Activated CD8-positive, alpha-beta T cell treated with anti-CD3 and anti-CD28 coated beads, Interleukin-2, amount 10 ng/mL, durations not matched to agents 7 days and 5 days (primary cell): Measurements from ENCODE around the gene SIGLEC14. TPM values are rescaled to one million over a fixed set of nuclear protein-coding genes. Genes with fewer than 3 reads are reported as not detected.
"Not testable (repeated sequence)": the region's sequence is repeated elsewhere in the genome, so short reads cannot be mapped to it uniquely, and the experiment has no call there.

Experiments used
- ATAC-seq: fragments of 150-1000 bp; cut with Tn5 transposase; one replicate; pipeline ENCODE4 v1.10.0; 2021; ENCODE audit warnings: moderate library complexity
- CTCF ChIA-PET: fragments of 350-600 bp; sonication (Branson Sonifier 250); formaldehyde crosslinking; loops from one replicate; lab custom pipeline; 2021; ENCODE audit warnings: antibody characterized with exemption; lab: Charles Lee
- POLR2A ChIA-PET: fragments of 350-600 bp; sonication (Branson Sonifier 250); formaldehyde crosslinking; loops from one replicate; lab custom pipeline; 2021; ENCODE audit warnings: antibody characterized with exemption; lab: Charles Lee
- DNase-seq: peaks from one replicate; pipeline ENCODE4 v3.0.0-alpha.2; 2020
- H3K27ac Mint-ChIP-seq: one replicate; pipeline ENCODE4 v1.8.0; 2021; ENCODE audit warnings: mild to moderate bottlenecking, mixed read lengths
- H3K27me3 Mint-ChIP-seq: one replicate; pipeline ENCODE4 v1.8.0; 2021; ENCODE audit warnings: low read depth, mixed read lengths
- H3K36me3 Mint-ChIP-seq: one replicate; pipeline ENCODE4 v1.8.0; 2021; ENCODE audit warnings: low read depth, mixed read lengths
- H3K4me1 Mint-ChIP-seq: one replicate; pipeline ENCODE4 v1.8.0; 2021; ENCODE audit warnings: low read depth, mixed read lengths
- H3K4me3 Mint-ChIP-seq: one replicate; pipeline ENCODE4 v1.8.0; 2021; ENCODE audit warnings: mild to moderate bottlenecking, mixed read lengths
- H3K9me3 Mint-ChIP-seq: one replicate; pipeline ENCODE4 v1.8.0; 2022; ENCODE audit warnings: mixed read lengths; ENCODE audit not compliant: insufficient read depth
- total RNA-seq, 2 experiments: library from RNA; stranded (reverse); gene quantifications; one replicate each; pipeline ENCODE4 v1.2.3, GENCODE V29; 2021

Gene SIGLEC14, protein sequence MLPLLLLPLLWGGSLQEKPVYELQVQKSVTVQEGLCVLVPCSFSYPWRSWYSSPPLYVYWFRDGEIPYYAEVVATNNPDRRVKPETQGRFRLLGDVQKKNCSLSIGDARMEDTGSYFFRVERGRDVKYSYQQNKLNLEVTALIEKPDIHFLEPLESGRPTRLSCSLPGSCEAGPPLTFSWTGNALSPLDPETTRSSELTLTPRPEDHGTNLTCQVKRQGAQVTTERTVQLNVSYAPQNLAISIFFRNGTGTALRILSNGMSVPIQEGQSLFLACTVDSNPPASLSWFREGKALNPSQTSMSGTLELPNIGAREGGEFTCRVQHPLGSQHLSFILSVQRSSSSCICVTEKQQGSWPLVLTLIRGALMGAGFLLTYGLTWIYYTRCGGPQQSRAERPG
- not detected for total RNA-seq

DNA sequence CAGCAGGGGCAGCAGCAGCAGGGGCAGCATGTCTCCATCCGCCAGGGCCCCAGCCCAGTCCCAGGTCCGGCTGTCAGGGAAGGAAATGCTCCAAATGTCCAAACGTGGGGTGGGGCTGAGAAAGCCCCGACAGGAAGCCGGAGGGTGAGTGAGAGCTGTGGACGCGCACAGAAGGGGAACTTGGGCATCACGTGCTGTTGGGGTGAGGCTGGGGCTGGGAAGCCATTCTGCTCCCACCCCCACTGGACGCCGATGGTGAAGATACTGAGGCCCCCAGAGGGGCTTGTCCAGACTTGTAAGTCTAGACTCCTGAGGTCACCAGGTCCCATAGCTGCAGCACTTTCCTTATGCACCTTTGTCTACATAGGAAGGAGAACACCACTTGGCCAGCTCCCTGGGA lies at the start of gene SIGLEC14:
Gene SIGLEC14, minus strand, starts transcription at position 96 of the 400 bp plus-strand sequence. Its CDS starts 66 bp downstream, at position 30.
- POLR2A ChIA-PET, H3K27ac Mint-ChIP-seq, H3K9me3 Mint-ChIP-seq, H3K36me3 Mint-ChIP-seq, ATAC-seq, H3K4me3 Mint-ChIP-seq, H3K4me1 Mint-ChIP-seq, DNase-seq: not testable (repeated sequence)
- H3K27me3 Mint-ChIP-seq = peaks cover 15% of the 10 kb centered on the region
- CTCF ChIA-PET = interaction anchor here (0.9 kb wide), 1 partner anchor 10 kb away, joined by 3 read pairs; no protein-coding TSS in a partner anchor

DNA sequence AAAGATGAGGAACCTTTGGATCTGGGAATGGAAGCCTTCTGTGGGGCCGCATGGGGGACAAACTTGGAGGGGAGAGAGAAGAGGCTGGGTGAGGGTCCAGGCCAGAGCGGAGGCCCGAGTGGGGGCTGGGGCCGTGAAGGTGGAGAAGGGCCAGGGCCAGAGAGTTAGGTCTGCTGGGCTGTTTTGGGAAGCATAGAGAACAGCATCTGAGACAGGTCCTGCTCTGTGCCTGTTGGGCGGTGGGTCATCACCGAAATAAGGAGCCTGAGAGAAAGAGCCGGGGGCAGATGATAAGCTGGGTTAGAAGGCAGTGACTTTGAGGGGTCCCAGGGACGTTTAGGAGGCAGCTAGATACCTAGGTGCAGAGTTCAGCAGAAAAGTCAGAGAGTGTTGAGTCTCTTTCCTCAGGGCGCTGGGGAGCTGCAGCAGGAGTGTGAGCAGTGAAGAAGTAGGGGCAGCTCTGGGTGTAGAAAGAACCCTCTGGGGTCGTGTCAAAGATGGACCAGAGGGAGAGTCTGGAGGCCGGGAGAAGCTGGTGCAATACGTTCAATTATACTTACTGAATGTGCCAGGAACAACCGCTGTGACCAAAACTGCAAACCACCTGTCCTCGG lies 49.2 kb upstream of the SIGLEC14 start:
- Mint-ChIP-seq H3K4me1 (no peaks in the 10 kb centered on the region), H3K4me3 (no peak overlapping the region), H3K27me3 (peaks cover 4% of the 10 kb centered on the region), H3K27ac (no peak overlapping the region), H3K36me3 (no peaks in the 10 kb centered on the region), H3K9me3 (no peaks in the 10 kb centered on the region)
- DNase-seq (no peak), ATAC-seq (no peak)
- POLR2A ChIA-PET = no interaction called here
- CTCF ChIA-PET = no interaction called here

DNA sequence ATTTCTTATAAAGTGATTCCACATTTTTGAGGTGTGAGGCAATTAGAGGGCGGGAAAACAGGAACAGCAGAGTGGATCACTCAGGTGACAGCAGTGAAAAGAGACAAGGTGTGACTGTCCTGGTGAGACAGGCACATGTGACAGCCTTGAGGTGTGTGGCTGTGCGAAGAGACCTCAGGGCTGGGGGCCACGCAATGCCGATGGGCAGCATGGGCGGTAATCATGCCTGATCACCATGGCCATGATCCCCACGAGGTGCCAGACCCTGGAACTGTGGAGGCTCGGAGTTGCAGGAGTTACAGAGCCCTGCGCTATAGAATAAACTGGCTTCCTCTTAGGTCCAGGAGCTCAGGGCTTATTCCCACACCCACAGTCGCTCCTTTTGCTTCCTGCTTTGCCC lies 48.5 kb upstream of the SIGLEC14 start:
- Mint-ChIP-seq H3K4me3 (no peak overlapping the region), H3K36me3 (no peaks in the 10 kb centered on the region), H3K4me1 (peaks cover 2% of the 10 kb centered on the region), H3K27me3 (peaks cover 6% of the 10 kb centered on the region), H3K27ac (no peak overlapping the region), H3K9me3 (no peaks in the 10 kb centered on the region)
- ATAC-seq = no peak
- no peak for DNase-seq
- POLR2A ChIA-PET = no interaction called here
- CTCF ChIA-PET = no interaction called here

DNA sequence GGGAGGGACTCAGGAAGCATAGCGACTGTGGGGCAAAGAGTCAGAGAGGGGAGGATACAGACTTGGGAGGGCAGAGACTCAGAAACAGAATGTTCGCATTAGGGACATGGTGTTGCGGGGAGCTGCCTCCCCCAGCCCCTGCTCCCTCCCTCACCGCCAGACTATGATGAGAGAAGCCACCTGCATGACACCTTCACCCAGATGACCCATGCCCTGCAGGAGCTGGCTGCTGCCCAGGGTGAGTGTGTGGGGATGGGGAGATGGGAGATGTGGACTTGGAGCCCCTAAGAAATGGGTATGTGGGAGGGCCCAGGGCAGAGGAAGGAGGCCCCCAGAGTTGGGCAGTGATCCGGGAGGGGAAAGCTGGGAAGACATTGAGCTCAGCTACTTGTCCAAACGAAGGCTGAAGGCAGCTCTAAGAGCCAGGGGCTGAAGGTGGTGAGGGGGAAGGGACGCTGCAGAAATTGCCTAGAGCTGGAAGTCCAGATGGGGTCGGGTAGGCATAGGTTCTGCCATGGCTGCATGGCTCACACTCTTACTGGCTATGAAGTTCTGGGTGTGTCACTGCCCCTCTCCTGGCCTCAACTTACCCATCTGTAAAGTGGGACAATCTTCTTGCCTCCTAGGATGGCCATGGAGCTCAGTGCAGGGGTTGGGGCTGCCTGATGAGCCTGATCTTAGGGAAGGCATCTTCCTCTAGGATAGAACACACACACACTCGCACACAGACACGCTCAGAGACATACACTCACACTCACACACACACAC lies 47.9 kb upstream of the SIGLEC14 start:
- Mint-ChIP-seq H3K27me3 (peaks cover 6% of the 10 kb centered on the region), H3K4me1 (peaks cover 4% of the 10 kb centered on the region), H3K27ac (no peak overlapping the region), H3K4me3 (no peak overlapping the region), H3K36me3 (no peaks in the 10 kb centered on the region), H3K9me3 (no peaks in the 10 kb centered on the region)
- POLR2A ChIA-PET = no interaction called here
- CTCF ChIA-PET = no interaction called here
- no peak for ATAC-seq
- DNase-seq = no peak

DNA sequence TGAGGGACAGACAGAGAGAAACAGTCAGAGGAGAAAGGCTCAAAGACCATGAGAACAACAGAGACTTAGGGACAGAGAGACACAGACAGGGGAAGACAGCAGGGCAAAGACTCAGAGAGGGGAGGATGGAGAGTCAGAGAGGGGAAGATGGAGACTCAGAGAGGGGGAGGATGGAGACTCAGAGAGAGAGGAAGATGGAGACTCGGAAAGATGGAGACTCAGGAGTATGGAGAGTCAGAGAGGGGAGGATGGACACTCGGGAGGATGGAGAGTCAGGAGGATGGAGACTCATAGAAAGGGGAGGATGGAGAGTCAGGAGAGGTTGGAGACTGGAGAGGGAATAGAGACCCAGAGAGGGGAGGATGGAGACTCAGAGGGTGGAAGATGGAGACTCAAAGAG lies 47.2 kb upstream of the SIGLEC14 start:
- ChIA-PET POLR2A (no interaction called here), CTCF (no interaction called here)
- H3K27ac Mint-ChIP-seq = peak overlapping the region; percentile 5
- DNase-seq (no peak), ATAC-seq (no peak)
- no peak overlapping the region for H3K4me3 Mint-ChIP-seq
- H3K9me3 Mint-ChIP-seq = no peaks in the 10 kb centered on the region
- peaks cover 4% of the 10 kb centered on the region for H3K4me1 Mint-ChIP-seq
- peaks cover 6% of the 10 kb centered on the region for H3K27me3 Mint-ChIP-seq
- no peaks in the 10 kb centered on the region for H3K36me3 Mint-ChIP-seq

DNA sequence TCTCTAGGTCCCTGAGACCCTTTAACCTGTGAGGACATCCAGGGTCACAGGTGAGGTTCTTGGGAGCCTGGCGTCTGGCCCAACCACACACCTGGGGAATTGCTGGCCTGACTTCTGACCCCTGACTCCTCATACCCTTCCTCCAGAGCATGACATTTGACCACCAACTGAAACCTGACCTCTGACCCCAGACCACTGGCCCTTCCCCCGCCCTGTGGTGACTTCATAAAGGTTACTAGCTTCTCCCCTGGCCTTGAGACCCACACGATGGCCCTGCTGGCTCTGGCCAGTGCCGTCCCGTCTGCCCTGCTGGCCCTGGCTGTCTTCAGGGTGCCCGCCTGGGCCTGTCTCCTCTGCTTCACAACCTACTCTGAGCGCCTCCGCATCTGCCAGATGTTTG lies 46.6 kb upstream of the SIGLEC14 start, which contains the start of gene SPACA6:
Gene SPACA6, plus strand, starts transcription at position 71 of the 400 bp plus-strand sequence. Its CDS starts 197 bp downstream, at position 268.
- Mint-ChIP-seq H3K9me3 (no peaks in the 10 kb centered on the region), H3K27ac (peak within 1 kb of the TSS; percentile 5), H3K4me1 (peaks cover 7% of the 10 kb centered on the region), H3K36me3 (no peaks in the 10 kb centered on the region), H3K27me3 (peaks cover 12% of the 10 kb centered on the region), H3K4me3 (no peak within 1 kb of the TSS)
- DNase-seq (no peak), ATAC-seq (no peak)
- ChIA-PET CTCF (no interaction called here), POLR2A (interaction anchor here (0.7 kb wide), 1 partner anchor 11 kb away, joined by 3 read pairs; no protein-coding TSS in a partner anchor)

DNA sequence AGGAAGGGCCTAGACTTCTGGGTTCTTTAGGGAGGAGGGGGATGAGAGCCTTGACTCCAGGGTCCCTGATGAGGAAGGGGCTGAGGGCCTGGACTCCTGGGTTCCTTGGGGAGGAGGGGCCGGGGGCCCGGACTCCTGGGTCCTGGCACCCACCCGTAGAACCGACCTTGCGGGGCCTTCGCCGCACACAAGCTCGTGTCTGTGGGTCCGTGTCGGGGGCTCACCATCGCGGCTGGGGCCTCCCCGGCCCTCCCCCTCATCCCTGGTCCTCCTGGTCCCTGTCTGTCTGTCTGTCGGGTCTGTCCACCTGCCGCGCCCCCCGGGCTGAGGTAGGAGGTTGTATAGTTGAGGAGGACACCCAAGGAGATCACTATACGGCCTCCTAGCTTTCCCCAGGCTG lies 45.8 kb upstream of the SIGLEC14 start:
- ATAC-seq (no peak), DNase-seq (no peak)
- ChIA-PET POLR2A (no interaction called here), CTCF (no interaction called here)
- Mint-ChIP-seq H3K36me3 (no peaks in the 10 kb centered on the region), H3K27me3 (peaks cover 20% of the 10 kb centered on the region), H3K9me3 (no peaks in the 10 kb centered on the region), H3K4me1 (peaks cover 7% of the 10 kb centered on the region), H3K4me3 (no peak overlapping the region), H3K27ac (no peak overlapping the region)

DNA sequence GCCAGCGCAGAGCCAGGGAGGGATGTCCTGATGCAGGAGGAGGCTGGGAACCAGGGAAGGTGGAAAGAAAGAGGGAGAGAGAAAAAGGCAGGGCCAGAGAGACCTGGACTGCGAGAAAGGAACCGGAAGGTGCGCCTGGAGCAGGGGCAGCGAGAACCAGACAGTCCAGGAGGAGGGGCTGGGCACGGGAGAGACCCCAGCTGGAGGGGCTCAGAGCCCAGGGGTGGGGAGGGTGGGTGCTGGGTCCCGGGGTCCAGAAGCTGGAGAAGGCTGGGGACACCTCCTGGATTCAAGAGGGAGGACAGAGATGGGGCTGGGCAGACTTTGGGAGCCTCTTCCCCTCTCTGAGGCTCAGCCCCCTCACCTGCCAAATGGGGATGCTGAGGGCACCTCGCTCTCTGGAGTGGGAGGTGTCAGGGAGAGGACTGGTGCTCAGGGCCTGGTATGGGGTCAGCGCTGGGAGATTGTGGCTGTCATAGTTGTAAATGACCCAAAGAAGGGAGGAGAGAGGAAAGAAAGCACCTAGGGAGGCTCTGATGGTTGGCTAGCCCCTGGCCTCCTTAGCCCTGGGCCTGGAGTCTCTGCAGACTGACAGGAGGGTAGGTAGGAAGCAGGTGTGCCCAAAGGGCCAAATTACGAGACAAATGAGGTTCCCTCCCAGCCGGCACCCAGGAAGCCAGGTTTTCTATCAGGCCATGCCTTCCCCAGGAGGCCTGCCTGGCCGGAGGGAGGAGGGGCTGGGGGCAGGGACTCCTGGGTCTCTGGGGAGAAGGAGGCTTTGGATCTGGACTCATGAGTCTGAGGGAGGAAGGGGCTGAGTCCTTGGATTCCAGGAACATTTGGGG lies 45.2 kb upstream of the SIGLEC14 start:
- no peaks in the 10 kb centered on the region for H3K9me3 Mint-ChIP-seq
- H3K4me1 Mint-ChIP-seq = peaks cover 7% of the 10 kb centered on the region
- H3K27ac Mint-ChIP-seq = peak overlapping the region; percentile 61
- CTCF ChIA-PET = no interaction called here
- DNase-seq (no peak), ATAC-seq (no peak)
- H3K36me3 Mint-ChIP-seq = no peaks in the 10 kb centered on the region
- POLR2A ChIA-PET = no interaction called here
- H3K4me3 Mint-ChIP-seq = no peak overlapping the region
- H3K27me3 Mint-ChIP-seq = peaks cover 22% of the 10 kb centered on the region

DNA sequence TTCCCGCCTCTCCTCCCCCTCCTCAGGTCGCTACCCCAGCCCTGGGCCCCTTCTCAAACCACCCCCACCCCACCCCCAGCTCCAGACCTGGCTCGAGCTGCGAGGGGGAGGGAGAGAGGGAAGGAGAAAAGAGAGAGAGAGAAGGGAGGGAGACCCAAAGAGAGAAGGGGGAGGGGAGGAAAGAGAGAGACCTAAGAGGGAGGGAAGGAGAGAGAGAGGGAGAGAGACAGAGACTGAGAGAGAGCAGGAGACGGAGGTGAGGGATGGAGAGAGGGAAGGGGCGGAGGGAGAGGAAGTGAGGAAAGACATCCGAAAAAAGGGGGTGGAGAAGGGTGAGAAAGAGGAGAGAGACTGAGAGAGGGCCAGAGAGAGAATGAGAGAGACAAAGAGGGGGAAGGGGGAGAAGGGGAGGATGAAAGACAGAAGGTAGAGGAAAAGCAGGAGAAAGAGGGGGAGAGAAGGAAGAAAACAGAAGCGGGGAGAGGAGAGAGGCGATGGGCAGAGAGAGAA lies 44.5 kb upstream of the SIGLEC14 start:
- ATAC-seq = no peak
- Mint-ChIP-seq H3K36me3 (no peaks in the 10 kb centered on the region), H3K27me3 (peaks cover 22% of the 10 kb centered on the region), H3K27ac (peak overlapping the region; percentile 61), H3K4me1 (peaks cover 7% of the 10 kb centered on the region), H3K9me3 (no peaks in the 10 kb centered on the region), H3K4me3 (no peak overlapping the region)
- DNase-seq = peak; percentile 15
- ChIA-PET POLR2A (no interaction called here), CTCF (no interaction called here)

DNA sequence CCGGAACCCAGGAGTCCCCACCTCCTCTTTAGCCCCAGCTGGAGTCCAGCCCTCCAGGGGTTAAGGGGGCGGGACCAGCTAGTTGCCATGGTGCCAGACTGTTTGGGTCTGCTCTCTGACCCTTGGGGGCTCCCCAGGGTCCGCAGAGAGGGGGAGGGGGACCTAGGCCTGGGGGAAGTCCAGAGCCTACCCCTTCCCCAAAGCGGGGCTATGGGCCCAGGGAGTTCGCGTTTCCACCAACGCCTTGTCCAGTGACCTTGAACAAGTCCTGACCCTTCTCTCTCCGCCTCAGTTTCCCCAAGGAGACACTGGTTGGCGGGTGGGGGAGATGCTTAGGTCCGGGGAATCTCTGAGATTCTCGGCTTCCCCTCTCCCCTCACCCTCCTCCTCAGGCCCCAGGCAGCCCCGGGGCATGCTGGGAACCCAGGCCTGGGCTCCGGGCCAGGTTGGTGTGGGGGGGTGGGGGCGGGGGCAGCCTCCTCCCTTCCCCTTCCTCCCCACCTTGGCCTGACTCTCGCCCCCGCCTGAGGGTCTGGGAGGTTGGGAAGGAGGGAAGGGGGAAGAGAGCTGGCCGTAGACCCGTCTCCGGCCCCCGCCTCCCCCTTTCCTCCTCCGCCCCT lies 43.9 kb upstream of the SIGLEC14 start:
- ChIA-PET CTCF (interaction anchor here (1.0 kb wide), 1 partner anchor 14 kb away, joined by 3 read pairs; no protein-coding TSS in a partner anchor), POLR2A (interaction anchor here (0.7 kb wide), 1 partner anchor 459 kb away, joined by 4 read pairs; no protein-coding TSS in a partner anchor)
- H3K9me3 Mint-ChIP-seq = no peaks in the 10 kb centered on the region
- H3K36me3 Mint-ChIP-seq = no peaks in the 10 kb centered on the region
- DNase-seq (peak; percentile 44), ATAC-seq (peak; percentile 63)
- H3K4me1 Mint-ChIP-seq = peaks cover 7% of the 10 kb centered on the region
- peaks cover 22% of the 10 kb centered on the region for H3K27me3 Mint-ChIP-seq
- H3K4me3 Mint-ChIP-seq = peak overlapping the region; percentile 51
- H3K27ac Mint-ChIP-seq = no peak overlapping the region
